GM23338 (cell line): ENCODE measurements around the gene PRMT9.

Experiments
- CREB1 ChIP-seq: fragments of 250-450 bp; sonication (Bioruptor Pico); IDR thresholded peaks from 2 replicates; pipeline ENCODE4 v1.5.0; 2020; ENCODE audit warnings: low read depth, mild to moderate bottlenecking, moderate library complexity
- EZH2 ChIP-seq: fragments of 200-600 bp; sonication (generic); IDR thresholded peaks from one replicate; pipeline ENCODE4 v1.8.0; 2017; ENCODE audit warnings: antibody characterized with exemption, mild to moderate bottlenecking, low read depth; ENCODE audit not compliant: unreplicated experiment
- EZH2phosphoT487 ChIP-seq: fragments of 200-600 bp; sonication (generic); IDR thresholded peaks from one replicate; pipeline ENCODE4 v1.8.1; 2018; ENCODE audit warnings: antibody characterized with exemption; ENCODE audit not compliant: unreplicated experiment
- NANOG ChIP-seq: IDR thresholded peaks from 2 replicates; pipeline ENCODE4 v1.6.1; 2016; ENCODE audit warnings: antibody characterized with exemption, borderline replicate concordance
- POLR2AphosphoS5 ChIP-seq: IDR thresholded peaks from 2 replicates; pipeline ENCODE4 v1.6.1; 2016; ENCODE audit warnings: antibody characterized with exemption, low read depth
- TF ChIP-seq, protein P1 (sequence below), 2 experiments: fragments of 200-600 bp in 1 of 2; sonication (generic) in 1 of 2; conservative IDR thresholded peaks; 2 replicates each; pipeline versions ENCODE4 v1.5.1 to v1.6.1; 2016 to 2017; ENCODE audit warnings: antibody characterized with exemption in 2 of 2, low read depth in 2 of 2, mild to moderate bottlenecking in 2 of 2, moderate library complexity in 1 of 2

DNA sequence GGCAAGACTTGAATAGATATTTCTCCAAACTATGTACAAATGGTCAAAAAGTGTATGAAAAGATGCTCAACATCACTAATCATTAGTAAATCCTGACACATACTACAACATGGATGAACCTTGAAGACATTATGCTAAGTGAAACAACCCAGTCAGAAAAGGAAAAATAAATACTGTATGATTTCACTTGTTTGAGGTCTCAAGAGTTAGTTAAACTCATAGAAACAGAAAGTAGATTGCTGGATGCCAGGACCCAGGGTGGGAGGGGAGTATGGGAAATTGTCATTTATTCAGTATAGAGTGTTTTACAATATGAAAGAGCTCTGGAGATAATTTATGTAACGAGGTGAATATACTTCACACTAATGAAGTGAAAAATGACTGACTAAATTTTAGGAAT is 32.4 kb downstream of the PRMT9 start:
- TF ChIP-seq POLR2AphosphoS5 (no peak), EZH2phosphoT487 (no peak), CREB1 (no peak), NANOG (no peak), EZH2 (no peak)
- TF ChIP-seq, protein P1, sequence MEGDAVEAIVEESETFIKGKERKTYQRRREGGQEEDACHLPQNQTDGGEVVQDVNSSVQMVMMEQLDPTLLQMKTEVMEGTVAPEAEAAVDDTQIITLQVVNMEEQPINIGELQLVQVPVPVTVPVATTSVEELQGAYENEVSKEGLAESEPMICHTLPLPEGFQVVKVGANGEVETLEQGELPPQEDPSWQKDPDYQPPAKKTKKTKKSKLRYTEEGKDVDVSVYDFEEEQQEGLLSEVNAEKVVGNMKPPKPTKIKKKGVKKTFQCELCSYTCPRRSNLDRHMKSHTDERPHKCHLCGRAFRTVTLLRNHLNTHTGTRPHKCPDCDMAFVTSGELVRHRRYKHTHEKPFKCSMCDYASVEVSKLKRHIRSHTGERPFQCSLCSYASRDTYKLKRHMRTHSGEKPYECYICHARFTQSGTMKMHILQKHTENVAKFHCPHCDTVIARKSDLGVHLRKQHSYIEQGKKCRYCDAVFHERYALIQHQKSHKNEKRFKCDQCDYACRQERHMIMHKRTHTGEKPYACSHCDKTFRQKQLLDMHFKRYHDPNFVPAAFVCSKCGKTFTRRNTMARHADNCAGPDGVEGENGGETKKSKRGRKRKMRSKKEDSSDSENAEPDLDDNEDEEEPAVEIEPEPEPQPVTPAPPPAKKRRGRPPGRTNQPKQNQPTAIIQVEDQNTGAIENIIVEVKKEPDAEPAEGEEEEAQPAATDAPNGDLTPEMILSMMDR (conservative IDR thresholded peaks at IDR 0.05; ENCODE audit: low read depth in 2 of 2) = no peak
